HCT116 (cell line): ENCODE results near the gene TJP2. TPM values are rescaled to one million over a fixed set of nuclear protein-coding genes. Genes with fewer than 3 reads are reported as not detected.

Experiments used
- ATAC-seq: fragments of 200-7000 bp; cut with Tn5 transposase; 2 replicates; pipeline ENCODE4 v1.9.1; 2020; ENCODE audit warnings: mild to moderate bottlenecking, moderate library complexity
- BruUV-seq: library from RNA; stranded (reverse); fragments of 400-500 nt; replicated peaks from 2 replicates; lab custom pipeline; 2021; lab: Mats Ljungman, UMichigan
- CTCF ChIA-PET: fragments of 300-600 bp; sonication (Branson Sonifier 250); formaldehyde crosslinking; loops from one replicate; lab custom pipeline; 2021; ENCODE audit warnings: antibody characterized with exemption; lab: Charles Lee
- POLR2A ChIA-PET: fragments of 300-600, 350-600 bp; sonication (Branson Sonifier 250); formaldehyde crosslinking; loops from one replicate; lab custom pipeline; 2021; ENCODE audit warnings: antibody characterized with exemption; lab: Charles Lee
- RAD21 ChIA-PET, 2 experiments: fragments of 300-600 bp; sonication (Branson Sonifier 250); formaldehyde crosslinking; loops; one replicate each; lab custom pipeline; 2023; ENCODE audit warnings: low total read pairs in 2 of 2; ENCODE audit not compliant: uncharacterized antibody in 2 of 2, unreplicated experiment in 2 of 2, low non-redundant PET in 1 of 2; lab: Charles Lee
- DNase-seq: peaks from one replicate; pipeline ENCODE4 v3.0.0-alpha.2; 2010; ENCODE audit warnings: low read depth, low spot score
- H2AFZ ChIP-seq: fragments of 200-600 bp; shearing (Covaris generic), sonication (generic); 2 replicates; pipeline ENCODE4 v1.6.1; 2017; ENCODE audit warnings: low read depth, mixed run types, mixed read lengths, antibody characterized with exemption, low read length; ENCODE audit not compliant: poor library complexity, severe bottlenecking
- H3K27ac ChIP-seq: 2 replicates; pipeline ENCODE4 v1.5.1; 2012; ENCODE audit warnings: low read depth, low read length
- H3K27me3 ChIP-seq: fragments of 200-600 bp; sonication (generic); 2 replicates; pipeline ENCODE4 v1.6.1; 2016; ENCODE audit warnings: mixed run types, low read length, mixed read lengths; ENCODE audit not compliant: insufficient read depth
- H3K36me3 ChIP-seq, 2 experiments: fragments of 200-500 bp in 1 of 2; fragments of 200-600 bp in 1 of 2; sonication (Bioruptor generic) in 1 of 2; sonication (generic) in 1 of 2; 2 replicates each; pipeline versions ENCODE4 v1.5.1 to v1.6.1; 2014 to 2016; ENCODE audit warnings: low read length in 2 of 2, inconsistent platforms in 1 of 2, mixed read lengths in 1 of 2, mixed run types in 1 of 2; ENCODE audit not compliant: insufficient read depth in 2 of 2, control insufficient read depth in 1 of 2
- H3K4me1 ChIP-seq, 2 experiments: fragments of 200-600 bp in 1 of 2; sonication (generic) in 1 of 2; 2 replicates each; pipeline versions ENCODE4 v1.5.1 to v1.6.1; 2012 to 2017; ENCODE audit warnings: low read length in 2 of 2, inconsistent platforms in 1 of 2, mild to moderate bottlenecking in 1 of 2, mixed read lengths in 1 of 2, mixed run types in 1 of 2, moderate library complexity in 1 of 2; ENCODE audit not compliant: insufficient read depth in 2 of 2, control insufficient read depth in 1 of 2
- H3K4me2 ChIP-seq: fragments of 200-600 bp; sonication (generic); 2 replicates; pipeline ENCODE4 v1.6.1; 2017; ENCODE audit warnings: mixed run types, low read length, mixed read lengths
- H3K4me3 ChIP-seq, 2 experiments: fragments of 200-600 bp in 1 of 2; sonication (generic) in 1 of 2; replicated peaks in 1 of 2; 2 replicates each; pipeline ENCODE4 v1.5.1; 2011 to 2016; ENCODE audit warnings: low read length in 2 of 2, control low read depth in 1 of 2, low read depth in 1 of 2, mild to moderate bottlenecking in 1 of 2, mixed read lengths in 1 of 2, mixed run types in 1 of 2
- H3K79me2 ChIP-seq: fragments of 200-600 bp; sonication (generic); 2 replicates; pipeline ENCODE4 v1.6.1; 2017; ENCODE audit warnings: mild to moderate bottlenecking, mixed run types, low read length, moderate library complexity, mixed read lengths; ENCODE audit not compliant: insufficient read depth
- H3K9ac ChIP-seq: fragments of 200-600 bp; sonication (generic); 2 replicates; pipeline ENCODE4 v1.6.1; 2016; ENCODE audit warnings: low read length, mixed read lengths
- H3K9me2 ChIP-seq: fragments of 200-600 bp; sonication (generic), shearing (Covaris generic); 2 replicates; pipeline ENCODE4 v1.6.1; 2017; ENCODE audit warnings: mixed run types, mild to moderate bottlenecking, moderate library complexity; ENCODE audit not compliant: insufficient read depth
- H3K9me3 ChIP-seq, 2 experiments: fragments of 200-500 bp in 1 of 2; fragments of 200-600 bp in 1 of 2; sonication (Bioruptor generic) in 1 of 2; sonication (generic) in 1 of 2; 2 replicates each; pipeline ENCODE4 v1.6.1; 2014 to 2017; ENCODE audit warnings: low read length in 2 of 2, mixed read lengths in 2 of 2, inconsistent platforms in 1 of 2, low read depth in 1 of 2, mild to moderate bottlenecking in 1 of 2, mixed run types in 1 of 2, moderate library complexity in 1 of 2; ENCODE audit not compliant: control insufficient read depth in 1 of 2, insufficient read depth in 1 of 2
- H4K20me1 ChIP-seq: fragments of 200-600 bp; sonication (generic), shearing (Covaris generic); 2 replicates; pipeline ENCODE4 v1.6.1; 2017; ENCODE audit warnings: mixed run types, mild to moderate bottlenecking, moderate library complexity; ENCODE audit not compliant: insufficient read depth
- CBX3 ChIP-seq: IDR thresholded peaks from 2 replicates; pipeline ENCODE4 v1.6.1; 2012; ENCODE audit warnings: low read depth
- EGR1 ChIP-seq: IDR thresholded peaks from 2 replicates; pipeline ENCODE4 v1.6.1; 2012; ENCODE audit warnings: low read depth
- ELF1 ChIP-seq: IDR thresholded peaks from 2 replicates; pipeline ENCODE4 v1.6.1; 2012; ENCODE audit warnings: low read depth, borderline replicate concordance
- EZH2 ChIP-seq: fragments of 200-600 bp; sonication (generic); IDR thresholded peaks from 2 replicates; pipeline ENCODE4 v1.6.1; 2017; ENCODE audit warnings: antibody characterized with exemption, mixed run types
- EZH2phosphoT487 ChIP-seq: fragments of 200-600 bp; IDR thresholded peaks from 2 replicates; pipeline ENCODE4 v1.6.1; 2018; ENCODE audit warnings: antibody characterized with exemption, borderline replicate concordance
- FOSL1 ChIP-seq: IDR thresholded peaks from 2 replicates; pipeline ENCODE4 v1.6.1; 2012; ENCODE audit warnings: low read depth
- MAX ChIP-seq: IDR thresholded peaks from 2 replicates; pipeline ENCODE4 v1.6.1; 2012
- POLR2A ChIP-seq: IDR thresholded peaks from 2 replicates; pipeline ENCODE4 v1.7.0; 2011; ENCODE audit warnings: borderline replicate concordance; ENCODE audit not compliant: insufficient read depth, insufficient read length; ENCODE audit errors: extremely low read depth
- POLR2AphosphoS5 ChIP-seq: IDR thresholded peaks from 2 replicates; pipeline ENCODE4 v1.6.1; 2011; ENCODE audit warnings: mild to moderate bottlenecking, low read depth, low read length, moderate library complexity
- REST ChIP-seq: IDR thresholded peaks from 2 replicates; pipeline ENCODE4 v1.6.1; 2012; ENCODE audit warnings: low read depth
- SIN3A ChIP-seq: IDR thresholded peaks from 2 replicates; pipeline ENCODE4 v1.6.1; 2012; ENCODE audit warnings: low read depth
- TCF7L2 ChIP-seq: IDR thresholded peaks from 2 replicates; pipeline ENCODE4 v1.7.0; 2011; ENCODE audit warnings: borderline replicate concordance, inconsistent platforms; ENCODE audit not compliant: insufficient read depth, insufficient read length; ENCODE audit errors: extremely low read depth
- YY1 ChIP-seq: IDR thresholded peaks from 2 replicates; pipeline ENCODE4 v1.6.1; 2011; ENCODE audit warnings: low read length, low read depth, moderate library complexity, mild to moderate bottlenecking; ENCODE audit not compliant: insufficient replicate concordance; ENCODE audit errors: extremely low read depth
- ZBTB33 ChIP-seq: IDR thresholded peaks from 2 replicates; pipeline ENCODE4 v1.6.1; 2011; ENCODE audit warnings: mild to moderate bottlenecking, low read length, moderate library complexity; ENCODE audit not compliant: insufficient replicate concordance; ENCODE audit errors: extremely low read depth
- ZNF274 ChIP-seq: fragments of 200-500 bp; sonication (Bioruptor generic); IDR thresholded peaks from 2 replicates; pipeline ENCODE4 v1.6.1; 2014; ENCODE audit warnings: mild to moderate bottlenecking, low read depth, low read length, inconsistent platforms
- intact Hi-C: fragments of 100-400 bp; cut with micrococcal nuclease; formaldehyde crosslinking; loops from 2 replicates; pipeline ENCODE4 v1.10.0; 2022
- total RNA-seq: library from RNA; stranded (reverse); gene quantifications from one replicate; pipeline ENCODE4 v1.2.1, GENCODE V29; 2021; ENCODE audit not compliant: unreplicated experiment

TJP2 gene
- total RNA-seq, 1 experiment from 2014 or later: 39.7 TPM

GRCh38 chr9:69181908-69182353, 7.9 kb downstream of the TJP2 start:
- Histone ChIP-seq H3K4me2 (no peak overlapping the region), H3K27ac (no peak overlapping the region), H3K9me2 (no peaks in the 10 kb centered on the region), H3K9ac (no peak overlapping the region), H3K4me1 (peaks cover 48 to 59% of the 10 kb centered on the region in 2 experiments), H3K79me2 (peaks cover 8% of the 10 kb centered on the region; the same call in 1 of the 2 replicates), H3K36me3 (no peaks in the 10 kb centered on the region), H2AFZ (no peak overlapping the region), H3K9me3 (no peaks in the 10 kb centered on the region), H4K20me1 (no peaks in the 10 kb centered on the region), H3K4me3 (no peak overlapping the region), H3K27me3 (no peaks in the 10 kb centered on the region)
- no TSS peak for BruUV-seq
- no peak for ATAC-seq
- CTCF ChIA-PET: interaction anchor here (1.0 to 2.7 kb wide), 3 partner anchors 11 to 24 kb away, joined by 5 to 13 read pairs (median 12); no protein-coding TSS in a partner anchor
- DNase-seq: no peak
- POLR2A ChIA-PET: no interaction called here
- TF ChIP-seq EZH2phosphoT487: no peak
- RAD21 ChIA-PET: no interaction called here
- intact Hi-C loops: no loop called here

GRCh38 chr9:69184266-69184665, 10.2 kb downstream of the TJP2 start:
- Histone ChIP-seq H3K36me3 (no peaks in the 10 kb centered on the region), H3K4me3 (no peak overlapping the region), H3K9ac (no peak overlapping the region), H3K27ac (no peak overlapping the region), H3K79me2 (peaks cover 12% of the 10 kb centered on the region; the same call in 1 of the 2 replicates), H2AFZ (no peak overlapping the region), H4K20me1 (no peaks in the 10 kb centered on the region), H3K4me2 (no peak overlapping the region), H3K9me3 (no peaks in the 10 kb centered on the region), H3K9me2 (no peaks in the 10 kb centered on the region), H3K27me3 (no peaks in the 10 kb centered on the region), H3K4me1 (peaks cover 35 to 45% of the 10 kb centered on the region in 2 experiments)
- POLR2A ChIA-PET: no interaction called here
- CTCF ChIA-PET: interaction anchor here (1.6 kb wide), 1 partner anchor 9 kb away, joined by 4 read pairs; no protein-coding TSS in a partner anchor
- ATAC-seq (no peak), DNase-seq (no peak)
- no TSS peak for BruUV-seq
- intact Hi-C loops: no loop called here
- RAD21 ChIA-PET: interaction anchor here in 1 of 2 experiments (0.7 kb wide), 1 partner anchor 67 kb away, joined by 3 read pairs; no protein-coding TSS in a partner anchor
- TF ChIP-seq POLR2A: no peak
- TF ChIP-seq ELF1: no peak
- TF ChIP-seq REST: no peak
- no peak for TF ChIP-seq YY1
- TF ChIP-seq ZBTB33: no peak
- no peak for TF ChIP-seq TCF7L2
- TF ChIP-seq MAX: no peak
- TF ChIP-seq CBX3: no peak
- no peak for TF ChIP-seq SIN3A
- no peak for TF ChIP-seq EGR1
- TF ChIP-seq POLR2AphosphoS5: no peak
- no peak for TF ChIP-seq FOSL1
- TF ChIP-seq EZH2: no peak
- TF ChIP-seq ZNF274: no peak
